Neural progenitor cell (in vitro differentiated cells): Measurements from ENCODE around the gene PRRC2B. TPM values are rescaled to one million over a fixed set of nuclear protein-coding genes. Genes with fewer than 3 reads are reported as not detected.

ENCODE experiments used
- DNase-seq: peaks from one replicate; pipeline ENCODE4 v3.0.0-alpha.2; 2016; ENCODE audit warnings: low spot score
- H2AFZ ChIP-seq: fragments of 200-600 bp; sonication (generic); replicated peaks from 2 replicates; pipeline ENCODE4 v1.6.1; 2016; ENCODE audit warnings: antibody characterized with exemption
- H3F3A ChIP-seq: fragments of 200-600 bp; sonication (generic); 2 replicates; pipeline ENCODE4 v1.6.1; 2016; ENCODE audit warnings: antibody characterized with exemption, low read depth
- H3K27ac ChIP-seq: fragments of 200-600 bp; sonication (generic); 2 replicates; pipeline ENCODE4 v1.5.1; 2016; ENCODE audit warnings: mild to moderate bottlenecking
- H3K27me3 ChIP-seq: fragments of 200-600 bp; sonication (generic); 2 replicates; pipeline ENCODE4 v1.6.1; 2016; ENCODE audit warnings: mild to moderate bottlenecking, moderate library complexity
- H3K36me3 ChIP-seq: fragments of 200-600 bp; sonication (generic); 2 replicates; pipeline ENCODE4 v1.5.1; 2016
- H3K4me1 ChIP-seq: fragments of 200-600 bp; sonication (generic); 2 replicates; pipeline ENCODE4 v1.6.1; 2016; ENCODE audit warnings: mixed run types
- H3K4me2 ChIP-seq: fragments of 200-600 bp; sonication (generic); 2 replicates; pipeline ENCODE4 v1.6.1; 2016
- H3K4me3 ChIP-seq: fragments of 200-600 bp; sonication (generic); 2 replicates; pipeline ENCODE4 v1.5.1; 2016
- H3K79me2 ChIP-seq: fragments of 200-600 bp; sonication (generic); 2 replicates; pipeline ENCODE4 v1.6.1; 2016; ENCODE audit warnings: low read depth
- H3K9ac ChIP-seq: fragments of 200-600 bp; sonication (generic); 2 replicates; pipeline ENCODE4 v1.6.1; 2016
- H3K9me3 ChIP-seq: fragments of 200-600 bp; sonication (generic); 2 replicates; pipeline ENCODE4 v1.5.1; 2016; ENCODE audit warnings: low read depth
- H4K20me1 ChIP-seq: fragments of 200-600 bp; sonication (generic); 2 replicates; pipeline ENCODE4 v1.6.1; 2016; ENCODE audit warnings: low read depth
- H3K27ac Mint-ChIP-seq: 3 replicates; pipeline ENCODE4 v1.8.0; 2021; ENCODE audit warnings: mixed read lengths
- H3K27me3 Mint-ChIP-seq: 2 replicates; pipeline ENCODE4 v1.8.0; 2022; ENCODE audit warnings: low read depth, mild to moderate bottlenecking, inconsistent platforms, moderate library complexity, mixed read lengths; ENCODE audit not compliant: insufficient read depth
- H3K36me3 Mint-ChIP-seq: 3 replicates; pipeline ENCODE4 v1.8.0; 2021; ENCODE audit warnings: mixed read lengths
- H3K4me1 Mint-ChIP-seq: 3 replicates; pipeline ENCODE4 v1.8.0; 2021; ENCODE audit warnings: mixed read lengths
- H3K4me3 Mint-ChIP-seq: 3 replicates; pipeline ENCODE4 v1.8.0; 2021; ENCODE audit warnings: mild to moderate bottlenecking, moderate library complexity, mixed read lengths
- H3K9me3 Mint-ChIP-seq: 3 replicates; pipeline ENCODE4 v1.8.0; 2020; ENCODE audit warnings: mixed read lengths
- EZH2 ChIP-seq: fragments of 200-600 bp; sonication (generic); IDR thresholded peaks from 2 replicates; pipeline ENCODE4 v1.6.1; 2017; ENCODE audit warnings: antibody characterized with exemption, mild to moderate bottlenecking, moderate library complexity
- EZH2phosphoT487 ChIP-seq: fragments of 200-600 bp; sonication (generic); IDR thresholded peaks from 2 replicates; pipeline ENCODE4 v1.6.1; 2017; ENCODE audit warnings: antibody characterized with exemption
- total RNA-seq: library from RNA; depleted of rRNA; stranded (reverse); fragments of >200 nt; gene quantifications from 2 replicates; pipeline ENCODE4 v1.2.3, GENCODE V29; 2015; ENCODE audit warnings: low replicate concordance
- TF ChIP-seq, protein P1 (sequence below): fragments of 200-600 bp; sonication (generic); IDR thresholded peaks from 2 replicates; pipeline ENCODE4 v1.5.1; 2017; ENCODE audit warnings: antibody characterized with exemption, mild to moderate bottlenecking

The PRRC2B gene
- total RNA-seq, 1 donor from 2014 or later, result 139 TPM

DNA sequence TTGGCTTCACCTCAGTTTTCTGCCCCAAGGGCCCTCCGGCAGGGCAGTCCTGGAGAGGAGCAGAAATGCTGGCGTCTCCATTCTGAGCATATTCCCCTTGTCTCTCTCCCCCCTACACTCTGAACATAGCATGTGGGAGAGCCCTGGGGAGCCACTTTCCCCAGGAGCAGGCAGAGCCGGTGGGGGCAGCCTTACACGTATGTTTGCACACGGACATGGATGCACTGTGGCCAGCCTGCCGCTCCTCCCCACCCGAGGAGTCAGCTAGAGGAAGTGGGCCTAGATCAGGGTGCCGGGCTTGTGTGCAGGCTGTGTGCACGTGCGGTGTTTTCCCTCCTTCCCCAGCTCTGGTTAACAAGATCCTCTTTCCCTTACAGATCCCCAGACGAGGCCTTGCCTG lies 83.5 kb downstream of the PRRC2B start:
- H3K27ac Mint-ChIP-seq, result no peak overlapping the region
- H3K36me3 ChIP-seq, result peaks cover 24% of the 10 kb centered on the region

DNA sequence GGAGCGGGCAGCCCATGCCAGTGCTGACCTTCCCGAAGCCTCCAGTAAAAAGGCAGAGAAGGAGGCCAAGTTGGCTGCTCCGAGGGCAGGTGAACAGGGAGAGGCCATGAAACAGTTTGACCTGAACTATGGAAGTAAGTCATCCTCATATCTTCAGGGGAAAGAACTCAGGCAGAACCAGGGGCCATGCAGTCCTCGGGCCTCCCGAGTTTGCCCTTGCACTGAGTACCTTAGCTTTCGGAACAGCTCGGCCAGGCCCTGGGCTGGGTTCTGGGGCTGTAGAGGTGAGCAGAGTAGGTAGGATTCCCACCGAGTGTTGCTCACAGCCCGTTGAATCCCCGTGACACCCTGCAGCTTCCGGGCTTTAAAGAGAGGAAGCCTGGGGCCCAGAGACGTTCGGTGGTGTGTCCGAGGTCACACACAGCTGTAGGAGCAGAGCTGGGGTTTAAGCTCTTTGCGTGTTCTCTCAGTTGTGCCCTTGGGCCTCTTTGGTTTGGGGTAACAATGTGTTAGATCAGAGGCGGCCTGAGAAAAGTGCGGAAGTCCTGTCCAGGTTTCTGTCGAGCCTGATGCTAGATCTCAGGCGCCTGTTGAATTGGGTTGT lies 84.0 kb downstream of the PRRC2B start:
- no peak overlapping the region for H3K4me2 ChIP-seq
- H3K79me2 ChIP-seq, result peaks cover 50% of the 10 kb centered on the region
- H3K36me3 ChIP-seq, result peaks cover 20% of the 10 kb centered on the region
- no peaks in the 10 kb centered on the region for H3K4me1 ChIP-seq
- H2AFZ ChIP-seq, result no peak overlapping the region
- H3K9me3 Mint-ChIP-seq, result no peaks in the 10 kb centered on the region
- H3K4me3 ChIP-seq, result no peak overlapping the region
- peaks cover 46% of the 10 kb centered on the region for H3K36me3 Mint-ChIP-seq
- no peaks in the 10 kb centered on the region for H3K27me3 ChIP-seq
- H3K27ac ChIP-seq, result peak overlapping the region; percentile 53
- peaks cover 29% of the 10 kb centered on the region for H3F3A ChIP-seq
- H3K4me3 Mint-ChIP-seq, result no peak overlapping the region
- no peaks in the 10 kb centered on the region for H3K4me1 Mint-ChIP-seq
- H3K27me3 Mint-ChIP-seq, result peaks cover 10% of the 10 kb centered on the region
- TF ChIP-seq, protein P1, sequence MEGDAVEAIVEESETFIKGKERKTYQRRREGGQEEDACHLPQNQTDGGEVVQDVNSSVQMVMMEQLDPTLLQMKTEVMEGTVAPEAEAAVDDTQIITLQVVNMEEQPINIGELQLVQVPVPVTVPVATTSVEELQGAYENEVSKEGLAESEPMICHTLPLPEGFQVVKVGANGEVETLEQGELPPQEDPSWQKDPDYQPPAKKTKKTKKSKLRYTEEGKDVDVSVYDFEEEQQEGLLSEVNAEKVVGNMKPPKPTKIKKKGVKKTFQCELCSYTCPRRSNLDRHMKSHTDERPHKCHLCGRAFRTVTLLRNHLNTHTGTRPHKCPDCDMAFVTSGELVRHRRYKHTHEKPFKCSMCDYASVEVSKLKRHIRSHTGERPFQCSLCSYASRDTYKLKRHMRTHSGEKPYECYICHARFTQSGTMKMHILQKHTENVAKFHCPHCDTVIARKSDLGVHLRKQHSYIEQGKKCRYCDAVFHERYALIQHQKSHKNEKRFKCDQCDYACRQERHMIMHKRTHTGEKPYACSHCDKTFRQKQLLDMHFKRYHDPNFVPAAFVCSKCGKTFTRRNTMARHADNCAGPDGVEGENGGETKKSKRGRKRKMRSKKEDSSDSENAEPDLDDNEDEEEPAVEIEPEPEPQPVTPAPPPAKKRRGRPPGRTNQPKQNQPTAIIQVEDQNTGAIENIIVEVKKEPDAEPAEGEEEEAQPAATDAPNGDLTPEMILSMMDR, result no peak
- TF ChIP-seq EZH2 (no peak), EZH2phosphoT487 (no peak)
- no peaks in the 10 kb centered on the region for H3K9me3 ChIP-seq
- peak overlapping the region; percentile 58 for H3K27ac Mint-ChIP-seq
- no peak overlapping the region for H3K9ac ChIP-seq
- no peak for DNase-seq
- peaks cover 90% of the 10 kb centered on the region for H4K20me1 ChIP-seq

More for the DNA sequence above, 83.5 kb downstream of the PRRC2B start:
- Histone ChIP-seq H4K20me1 (peaks cover 90% of the 10 kb centered on the region), H3K27ac (peak overlapping the region; percentile 53), H3K9me3 (no peaks in the 10 kb centered on the region), H3K79me2 (peaks cover 55% of the 10 kb centered on the region), H3F3A (peaks cover 33% of the 10 kb centered on the region), H3K4me1 (no peaks in the 10 kb centered on the region), H3K27me3 (no peaks in the 10 kb centered on the region), H3K4me3 (no peak overlapping the region), H2AFZ (no peak overlapping the region), H3K9ac (no peak overlapping the region), H3K4me2 (no peak overlapping the region)
- Mint-ChIP-seq H3K27me3 (peaks cover 10% of the 10 kb centered on the region), H3K4me3 (no peak overlapping the region), H3K4me1 (no peaks in the 10 kb centered on the region), H3K9me3 (no peaks in the 10 kb centered on the region), H3K36me3 (peaks cover 43% of the 10 kb centered on the region)
- TF ChIP-seq EZH2phosphoT487 (no peak), EZH2 (no peak)
- TF ChIP-seq, protein P1, result no peak
- DNase-seq, result no peak

DNA sequence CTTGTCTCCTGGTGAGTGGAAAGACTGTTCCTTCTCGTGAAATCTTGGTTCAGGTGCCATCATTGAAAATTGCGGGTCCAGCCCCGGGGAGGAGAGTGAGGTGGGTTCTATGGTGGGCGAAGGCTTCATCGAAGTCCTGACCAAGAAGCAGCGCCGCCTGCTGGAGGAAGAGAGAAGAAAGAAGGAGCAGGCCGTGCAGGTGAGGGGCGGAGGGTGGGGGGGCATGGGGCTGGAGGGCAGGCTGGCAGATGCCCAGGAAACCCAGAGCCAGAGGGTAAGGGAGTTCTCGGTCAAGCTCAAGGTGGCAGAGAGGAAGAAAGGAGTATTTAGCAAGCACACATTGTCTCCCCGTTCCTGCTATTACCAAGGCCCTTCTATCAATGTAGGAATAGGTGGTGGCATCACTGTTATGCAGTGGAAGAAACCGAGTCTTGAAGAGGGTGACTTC lies 84.6 kb downstream of the PRRC2B start:
- peaks cover 48% of the 10 kb centered on the region for H3K36me3 Mint-ChIP-seq
- Histone ChIP-seq H3K79me2 (peaks cover 45% of the 10 kb centered on the region), H3K4me2 (no peak overlapping the region), H2AFZ (no peak overlapping the region), H3K9ac (no peak overlapping the region), H3K4me1 (no peaks in the 10 kb centered on the region), H3K27ac (no peak overlapping the region), H3K36me3 (peaks cover 17% of the 10 kb centered on the region), H3K9me3 (no peaks in the 10 kb centered on the region), H3K27me3 (no peaks in the 10 kb centered on the region), H4K20me1 (peaks cover 91% of the 10 kb centered on the region), H3K4me3 (no peak overlapping the region), H3F3A (peaks cover 29% of the 10 kb centered on the region)
- DNase-seq, result peak; percentile 81
- no peaks in the 10 kb centered on the region for H3K9me3 Mint-ChIP-seq
- H3K27ac Mint-ChIP-seq, result peak overlapping the region; percentile 58
- H3K4me3 Mint-ChIP-seq, result no peak overlapping the region
- TF ChIP-seq EZH2phosphoT487, result no peak
- TF ChIP-seq, protein P1, result peak; percentile 75
- no peaks in the 10 kb centered on the region for H3K4me1 Mint-ChIP-seq
- H3K27me3 Mint-ChIP-seq, result peaks cover 10% of the 10 kb centered on the region
